HG03064 (cell line): ENCODE data around the gene ATP10D.
A peak's percentile ranks its signal among the peaks of the same experiment; 100 is the strongest.

Experiments
- ATAC-seq: cut with Tn5 transposase; IDR thresholded peaks from one replicate; pipeline ENCODE4 v1.9.1; 2021; ENCODE audit warnings: low read depth; ENCODE audit not compliant: unreplicated experiment

ATP10D gene

DNA sequence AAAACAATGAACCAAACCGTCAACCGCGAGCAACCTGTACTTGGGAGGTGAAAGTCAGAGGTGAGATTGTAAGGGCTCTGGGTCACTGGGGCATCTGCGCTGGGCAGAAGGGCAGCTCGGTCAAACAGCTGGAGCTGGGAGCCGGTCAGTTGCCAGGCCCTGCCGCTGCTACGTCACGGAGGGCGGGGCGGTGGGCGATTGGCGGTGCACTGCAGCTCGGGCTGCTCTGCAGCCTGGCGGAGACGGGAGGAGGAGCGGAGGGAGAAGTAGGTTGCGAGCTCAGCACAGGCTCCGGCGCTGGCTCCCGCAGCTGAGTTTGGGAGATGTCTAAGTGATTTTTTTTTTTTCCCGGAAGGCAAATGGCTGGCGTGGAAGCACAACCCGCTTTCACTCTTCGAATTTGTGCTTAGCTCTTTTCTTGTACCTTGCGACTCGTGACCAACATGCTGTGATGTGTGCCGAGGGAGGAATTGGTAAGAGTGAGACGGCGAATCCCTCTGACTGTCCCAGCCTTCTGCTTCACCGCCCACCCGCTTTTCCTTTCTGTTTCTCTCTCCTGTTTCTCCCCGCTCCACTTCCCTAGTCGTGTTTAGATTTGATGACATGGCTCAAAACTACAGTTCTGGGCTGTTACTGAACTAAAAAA lies at the start of gene ATP10D:
Gene ATP10D (plus strand): TSS at position 229 of the 646 bp plus-strand sequence. CDS start 27,266 bp downstream, outside the sequence.
- peak; percentile 93 for ATAC-seq

- peak; percentile 73 for ATAC-seq
Measured at GRCh38 chr4:47442980-47443379, 42.1 kb upstream of the ATP10D start.

GRCh38 chr4:47444031-47444430 lies 41.0 kb upstream of the ATP10D start:
- ATAC-seq: no peak

DNA sequence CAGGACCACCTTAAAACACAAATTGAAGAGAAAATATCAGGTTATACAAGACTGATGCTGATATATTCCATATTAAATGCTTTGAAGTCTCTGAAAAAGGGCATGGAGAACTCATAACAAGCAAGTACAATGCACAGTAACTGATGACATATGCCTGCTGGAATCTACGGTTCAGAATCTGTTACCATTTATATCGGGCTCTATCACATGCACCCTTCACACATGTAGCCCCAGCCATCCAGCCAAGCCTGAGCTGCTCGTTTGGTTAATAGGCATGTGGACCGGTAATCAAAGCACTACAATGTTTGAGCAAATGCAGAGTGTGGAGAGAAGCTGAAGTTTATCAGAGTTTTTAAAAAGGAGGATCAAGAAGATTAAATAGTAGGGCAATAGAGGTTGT lies 33.4 kb upstream of the ATP10D start:
- no peak for ATAC-seq

DNA sequence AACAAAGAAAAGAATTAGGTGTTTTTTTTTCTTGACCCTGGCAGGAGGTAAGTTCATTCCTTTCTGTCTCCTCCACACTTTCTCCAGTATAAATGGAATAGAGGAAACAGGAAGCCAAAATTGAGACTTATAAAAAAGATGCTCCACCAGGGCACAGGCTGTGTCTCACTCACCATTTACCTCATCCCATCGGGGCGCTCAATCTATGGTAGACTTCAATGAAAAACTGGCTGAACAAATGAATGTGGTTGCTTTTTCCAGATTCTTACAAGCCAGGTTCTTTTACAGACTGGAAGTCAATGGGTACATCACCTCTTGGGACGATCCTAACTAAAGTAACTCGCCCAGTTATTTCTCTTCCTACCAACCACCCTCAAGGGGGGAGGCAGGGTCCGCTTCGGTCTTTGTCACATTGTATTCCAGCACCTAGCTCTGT lies 22.3 kb upstream of the ATP10D start:
- ATAC-seq: peak; percentile 29

GRCh38 chr4:47463235-47463956 lies 21.7 kb upstream of the ATP10D start, which contains the start of gene COMMD8:
Gene COMMD8 (minus strand): TSS chr4:47463702. CDS start chr4:47463651, 51 bp downstream.
- ATAC-seq: peak; percentile 89

- ATAC-seq: no peak
Measured at GRCh38 chr4:47465004-47465403, 20.1 kb upstream of the ATP10D start.

GRCh38 chr4:47466056-47466785 lies 18.9 kb upstream of the ATP10D start:
- ATAC-seq: no peak

GRCh38 chr4:47468706-47469365 lies 16.2 kb upstream of the ATP10D start:
- ATAC-seq: no peak

GRCh38 chr4:47469951-47470350 lies 15.1 kb upstream of the ATP10D start:
- no peak for ATAC-seq

DNA sequence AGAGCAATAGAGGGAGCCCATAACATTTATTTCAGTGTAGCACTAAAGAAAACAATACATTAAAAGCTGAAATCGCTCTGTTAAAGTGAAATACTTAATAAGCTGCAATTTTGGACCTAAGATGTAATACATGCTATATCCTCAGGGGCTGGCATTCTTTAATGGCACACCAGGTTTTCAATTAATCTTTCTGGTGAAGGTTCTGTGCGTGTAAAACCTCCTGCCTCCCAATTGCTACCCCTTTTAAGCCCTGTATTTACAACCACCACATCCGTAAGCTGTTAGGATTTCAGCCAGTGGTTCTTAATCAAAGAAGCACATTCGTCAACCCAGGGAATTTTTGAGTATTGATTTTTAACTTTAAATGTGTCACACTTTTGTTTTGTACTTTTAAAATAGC lies 14.0 kb upstream of the ATP10D start:
- no peak for ATAC-seq

DNA sequence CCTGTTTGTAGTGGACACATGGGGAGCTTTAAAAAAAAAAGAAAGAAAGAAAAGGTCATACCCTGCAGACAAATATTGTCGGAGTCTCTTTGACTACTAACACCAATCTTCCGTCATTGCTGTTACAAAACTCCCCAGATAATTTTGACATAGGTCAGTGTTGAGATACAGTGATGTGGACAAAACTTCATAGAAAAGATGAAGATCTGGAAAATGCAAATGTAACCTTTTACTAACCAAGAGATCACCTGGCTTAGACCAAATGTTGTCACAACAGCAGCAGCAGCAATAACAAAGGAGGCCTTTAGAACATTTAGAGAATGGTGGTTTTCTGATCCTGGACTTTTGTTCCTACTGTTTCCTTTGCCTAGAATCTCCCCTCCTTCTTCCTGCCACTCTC lies 13.5 kb upstream of the ATP10D start:
- no peak for ATAC-seq

GRCh38 chr4:47473141-47473750 lies 11.8 kb upstream of the ATP10D start:
- ATAC-seq: no peak

- no peak for ATAC-seq
Measured at GRCh38 chr4:47474799-47475198, 10.3 kb upstream of the ATP10D start.

- ATAC-seq: no peak
Measured at GRCh38 chr4:47475411-47475810, 9.7 kb upstream of the ATP10D start.

- ATAC-seq: no peak
Measured at GRCh38 chr4:47478804-47479203, 6.3 kb upstream of the ATP10D start.

- no peak for ATAC-seq
Measured at GRCh38 chr4:47482326-47482725, 2.7 kb upstream of the ATP10D start.

DNA sequence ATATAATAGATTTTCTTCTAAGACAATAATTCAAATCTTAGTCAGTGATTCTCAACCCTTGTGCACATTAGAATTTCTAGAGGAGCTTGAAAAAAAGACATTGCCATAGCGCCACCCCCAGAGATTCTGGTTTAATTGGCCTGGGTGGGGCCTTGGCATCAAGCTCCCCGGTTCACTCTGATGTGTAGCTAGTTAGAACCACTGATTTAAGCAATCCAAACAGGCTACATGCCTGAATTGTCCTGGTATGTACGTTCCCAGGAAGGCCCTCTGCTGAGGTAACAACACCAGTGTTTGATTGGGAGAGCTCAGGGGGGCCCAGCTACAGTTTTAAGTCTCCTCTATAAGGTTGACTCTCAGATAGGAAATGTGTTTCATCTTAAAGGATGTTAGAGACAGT lies 1.3 kb upstream of the ATP10D start:
- ATAC-seq: no peak

- no peak for ATAC-seq
Measured at GRCh38 chr4:47484168-47484567, 907 bp upstream of the ATP10D start.

DNA sequence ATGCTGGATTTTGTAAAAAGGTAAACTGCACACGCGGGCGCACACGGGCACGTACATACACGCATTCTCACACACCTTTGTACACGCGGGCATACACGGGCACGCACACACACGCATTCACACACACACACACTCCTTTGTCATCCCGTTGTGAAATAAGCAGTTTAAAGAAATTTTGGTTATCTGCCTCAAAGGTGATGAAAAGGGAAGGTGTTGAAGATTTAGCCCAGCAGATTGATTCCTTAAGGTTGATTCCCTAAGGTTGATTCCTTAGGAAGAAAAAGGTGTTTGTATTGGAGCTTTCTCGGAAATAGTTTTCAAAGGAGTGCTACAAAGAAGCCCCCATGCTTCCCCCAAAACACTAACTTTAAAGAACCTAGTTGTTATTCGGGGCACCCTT lies 693 bp downstream of the ATP10D start:
- ATAC-seq: no peak
